Measurements from ENCODE around the gene ZNF462.

DNA sequence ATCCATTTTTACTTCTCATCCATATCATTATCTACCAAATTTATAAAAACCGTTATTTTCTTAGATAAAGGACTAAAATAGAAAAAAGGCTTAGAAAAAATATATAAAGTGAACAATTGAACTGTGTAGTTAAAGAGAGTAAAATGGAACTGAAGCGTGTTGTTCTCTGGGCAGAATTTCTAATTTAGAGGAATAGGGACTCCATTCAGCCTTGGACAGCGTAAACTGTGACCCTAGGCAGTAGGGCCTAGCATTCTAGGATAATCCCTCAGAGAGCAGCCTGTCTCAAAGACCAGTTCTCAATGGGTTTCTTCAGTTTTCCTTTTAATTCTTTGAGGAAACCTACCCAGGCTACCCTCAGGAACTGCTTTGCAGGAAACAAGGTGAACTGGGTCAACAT, 11.1 kb downstream of the ZNF462 start:
- TF ChIP-seq, protein P1, sequence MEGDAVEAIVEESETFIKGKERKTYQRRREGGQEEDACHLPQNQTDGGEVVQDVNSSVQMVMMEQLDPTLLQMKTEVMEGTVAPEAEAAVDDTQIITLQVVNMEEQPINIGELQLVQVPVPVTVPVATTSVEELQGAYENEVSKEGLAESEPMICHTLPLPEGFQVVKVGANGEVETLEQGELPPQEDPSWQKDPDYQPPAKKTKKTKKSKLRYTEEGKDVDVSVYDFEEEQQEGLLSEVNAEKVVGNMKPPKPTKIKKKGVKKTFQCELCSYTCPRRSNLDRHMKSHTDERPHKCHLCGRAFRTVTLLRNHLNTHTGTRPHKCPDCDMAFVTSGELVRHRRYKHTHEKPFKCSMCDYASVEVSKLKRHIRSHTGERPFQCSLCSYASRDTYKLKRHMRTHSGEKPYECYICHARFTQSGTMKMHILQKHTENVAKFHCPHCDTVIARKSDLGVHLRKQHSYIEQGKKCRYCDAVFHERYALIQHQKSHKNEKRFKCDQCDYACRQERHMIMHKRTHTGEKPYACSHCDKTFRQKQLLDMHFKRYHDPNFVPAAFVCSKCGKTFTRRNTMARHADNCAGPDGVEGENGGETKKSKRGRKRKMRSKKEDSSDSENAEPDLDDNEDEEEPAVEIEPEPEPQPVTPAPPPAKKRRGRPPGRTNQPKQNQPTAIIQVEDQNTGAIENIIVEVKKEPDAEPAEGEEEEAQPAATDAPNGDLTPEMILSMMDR (IDR thresholded peaks at IDR 0.05; ENCODE audit: low read depth, low read length), result no peak
- no peak for TF ChIP-seq POLR2A (IDR thresholded peaks at IDR 0.05; ENCODE audit: extremely low read depth, insufficient read length)
- TF ChIP-seq, protein P2, sequence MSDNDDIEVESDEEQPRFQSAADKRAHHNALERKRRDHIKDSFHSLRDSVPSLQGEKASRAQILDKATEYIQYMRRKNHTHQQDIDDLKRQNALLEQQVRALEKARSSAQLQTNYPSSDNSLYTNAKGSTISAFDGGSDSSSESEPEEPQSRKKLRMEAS (IDR thresholded peaks at IDR 0.05; ENCODE audit: low read depth, low read length), result no peak
- no peak for TF ChIP-seq MYC (IDR thresholded peaks at IDR 0.05; ENCODE audit: low read depth, low read length)

Measured in NB4 (cell line).